ENCODE results near the gene ARHGAP10.

DNA sequence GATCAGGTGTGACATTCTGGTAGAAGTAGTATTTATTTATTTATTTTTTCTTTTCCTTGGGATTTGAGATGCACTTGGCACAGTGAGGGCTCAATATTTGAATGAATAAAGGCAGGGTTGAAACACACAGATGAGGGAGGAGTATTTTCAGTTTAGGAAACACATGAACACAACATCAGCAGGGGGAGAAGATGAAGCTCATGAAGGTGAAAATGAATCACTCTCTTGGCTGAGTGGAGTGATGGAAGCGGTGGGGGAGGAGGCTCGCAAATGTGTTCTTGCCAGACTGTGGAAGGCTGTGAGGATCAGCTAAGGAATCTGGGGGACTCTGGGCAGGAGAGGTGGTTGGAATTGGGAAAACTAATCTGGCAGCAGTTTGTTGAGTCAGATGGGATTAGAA is 55.3 kb downstream of the ARHGAP10 start:
- TF ChIP-seq, protein P1, sequence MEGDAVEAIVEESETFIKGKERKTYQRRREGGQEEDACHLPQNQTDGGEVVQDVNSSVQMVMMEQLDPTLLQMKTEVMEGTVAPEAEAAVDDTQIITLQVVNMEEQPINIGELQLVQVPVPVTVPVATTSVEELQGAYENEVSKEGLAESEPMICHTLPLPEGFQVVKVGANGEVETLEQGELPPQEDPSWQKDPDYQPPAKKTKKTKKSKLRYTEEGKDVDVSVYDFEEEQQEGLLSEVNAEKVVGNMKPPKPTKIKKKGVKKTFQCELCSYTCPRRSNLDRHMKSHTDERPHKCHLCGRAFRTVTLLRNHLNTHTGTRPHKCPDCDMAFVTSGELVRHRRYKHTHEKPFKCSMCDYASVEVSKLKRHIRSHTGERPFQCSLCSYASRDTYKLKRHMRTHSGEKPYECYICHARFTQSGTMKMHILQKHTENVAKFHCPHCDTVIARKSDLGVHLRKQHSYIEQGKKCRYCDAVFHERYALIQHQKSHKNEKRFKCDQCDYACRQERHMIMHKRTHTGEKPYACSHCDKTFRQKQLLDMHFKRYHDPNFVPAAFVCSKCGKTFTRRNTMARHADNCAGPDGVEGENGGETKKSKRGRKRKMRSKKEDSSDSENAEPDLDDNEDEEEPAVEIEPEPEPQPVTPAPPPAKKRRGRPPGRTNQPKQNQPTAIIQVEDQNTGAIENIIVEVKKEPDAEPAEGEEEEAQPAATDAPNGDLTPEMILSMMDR (conservative IDR thresholded peaks at IDR 0.05; ENCODE audit: low read depth, low read length), result no peak
- TF ChIP-seq EZH2 (IDR thresholded peaks at IDR 0.05; ENCODE audit: low read length, unreplicated experiment) (no peak), EZH2phosphoT487 (IDR thresholded peaks at IDR 0.05; ENCODE audit: borderline replicate concordance, low read length) (no peak)
